Activated CD4-positive, CD25-positive, alpha-beta regulatory T cell treated with anti-CD3 and anti-CD28 coated beads, Interleukin-2, amount 50 U/mL, for 24 hours (primary cell): ENCODE data around the gene MAFG.
A peak's percentile ranks its signal among the peaks of the same experiment; 100 is the strongest.

Experiments
- ATAC-seq, 2 donors: fragments of 150-1000 bp; cut with Tn5 transposase; one replicate each; pipeline ENCODE4 v1.10.0; 2021; ENCODE audit warnings: mild to moderate bottlenecking in 1 of 2, moderate library complexity in 1 of 2

MAFG gene

DNA sequence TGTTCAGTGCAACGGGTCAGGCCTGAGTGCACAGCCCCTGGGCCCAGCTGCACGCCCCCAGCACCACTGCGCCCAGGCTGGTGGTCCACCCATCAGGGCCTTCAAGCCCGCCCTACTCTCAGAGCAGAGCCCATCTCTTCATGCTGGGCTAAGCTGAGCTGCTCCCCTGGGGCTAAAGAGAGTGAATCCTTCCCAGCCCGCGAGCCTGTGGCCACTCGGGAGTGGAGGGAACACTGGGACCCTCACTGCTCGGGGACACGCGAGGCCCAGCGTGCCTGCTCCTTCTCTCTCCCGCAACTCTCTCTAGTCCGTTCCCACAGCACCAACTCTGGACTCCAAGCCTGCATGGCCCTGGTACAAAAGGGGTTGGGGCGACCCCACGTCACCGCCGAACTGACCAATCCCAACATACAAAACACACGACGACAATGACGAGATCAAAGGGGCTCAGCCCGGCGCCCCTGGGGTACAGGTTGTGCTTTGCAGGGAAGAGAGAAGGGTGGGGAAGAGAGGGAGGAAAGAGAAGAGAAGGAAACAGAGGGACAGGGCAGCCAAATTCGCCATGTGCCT is 5.5 kb downstream of the MAFG start:
- ATAC-seq: no peak

GRCh38 chr17:81921537-81921862 is 6.0 kb downstream of the MAFG start:
- ATAC-seq: no peak

GRCh38 chr17:81920612-81921536 is 6.7 kb downstream of the MAFG start:
- ATAC-seq: no peak

GRCh38 chr17:81918832-81919545 is 8.5 kb downstream of the MAFG start:
- no peak for ATAC-seq

DNA sequence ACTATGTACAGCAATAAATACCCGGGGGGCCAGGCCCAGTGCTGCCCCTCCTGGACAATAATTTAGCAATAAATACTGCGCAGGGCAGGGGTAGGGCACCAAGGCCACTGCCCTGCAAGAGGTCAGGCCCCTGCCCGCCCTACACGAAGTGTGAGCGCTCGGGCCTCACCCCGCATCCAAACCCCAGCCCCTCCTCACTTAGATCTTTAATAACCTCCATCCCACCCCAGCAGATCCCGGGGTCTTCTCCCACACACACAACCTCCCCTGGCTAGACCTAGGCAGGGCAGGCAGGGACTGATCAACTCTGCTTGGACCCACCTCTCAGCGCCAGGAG is 9.2 kb downstream of the MAFG start:
- peak; percentile 11 to 12 for ATAC-seq

- ATAC-seq: peak; percentile 81 to 86
Observed at GRCh38 chr17:81917565-81918332, 9.8 kb downstream of the MAFG start, which contains the start of gene SIRT7. Gene SIRT7 (minus strand): TSS chr17:81918176. CDS start chr17:81918131, 45 bp downstream.

DNA sequence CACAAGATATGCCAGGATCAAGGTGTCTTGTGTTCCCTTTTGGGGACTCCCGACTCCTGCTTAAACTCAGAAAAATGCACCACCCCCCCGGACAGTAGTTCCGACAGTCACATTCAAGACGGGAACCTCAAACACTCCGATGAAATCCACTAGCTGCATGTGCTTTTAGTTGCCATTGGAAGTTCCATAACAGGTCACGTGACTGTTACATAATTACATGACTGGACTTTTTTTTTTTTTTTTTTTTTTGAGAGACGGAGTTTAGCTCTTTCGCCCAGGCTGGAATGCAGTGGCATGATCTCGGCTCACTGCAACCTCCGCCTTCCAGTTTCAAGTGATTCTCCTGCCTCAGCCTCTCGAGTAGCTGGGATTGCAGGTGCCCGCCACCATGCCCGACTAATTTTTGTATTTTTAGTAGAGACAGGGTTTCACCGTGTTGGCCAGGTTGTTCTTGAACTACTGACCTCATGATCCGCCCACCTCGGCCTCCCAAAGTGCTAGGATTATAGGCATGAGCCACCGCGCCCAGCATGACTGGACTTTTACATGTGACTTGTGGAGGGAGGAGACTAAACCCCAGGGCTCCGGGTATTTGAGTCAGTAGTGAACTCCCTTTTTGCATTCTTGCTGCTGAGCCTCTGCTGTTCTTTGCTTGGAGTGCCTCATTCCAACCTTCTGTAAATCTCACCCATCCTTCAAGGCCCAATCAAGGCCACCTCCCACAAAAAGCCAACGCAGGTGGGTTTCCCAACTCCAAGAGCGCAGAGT is 11.1 kb downstream of the MAFG start:
- ATAC-seq: no peak

DNA sequence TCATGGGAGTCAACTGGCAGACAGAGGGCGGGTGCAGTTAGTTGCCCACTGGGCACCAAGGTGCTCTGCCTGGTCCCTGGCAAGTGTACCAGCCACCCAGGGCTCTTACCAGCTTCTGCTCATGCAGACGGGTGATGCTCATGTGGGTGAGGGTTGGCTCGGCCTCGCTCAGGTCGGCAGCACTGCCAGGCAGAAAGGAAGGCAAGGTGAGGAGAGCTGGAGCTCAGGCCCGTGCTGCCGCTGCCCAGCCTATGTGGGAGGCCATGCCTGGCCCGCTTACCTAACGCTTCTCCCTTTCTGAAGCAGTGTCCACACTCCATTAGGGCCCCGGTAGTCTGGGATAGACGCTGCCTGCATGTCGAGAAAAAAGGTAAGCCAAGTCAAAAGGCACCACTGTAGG is 12.2 kb downstream of the MAFG start:
- no peak for ATAC-seq

GRCh38 chr17:81914103-81914850 is 13.3 kb downstream of the MAFG start:
- ATAC-seq: no peak

DNA sequence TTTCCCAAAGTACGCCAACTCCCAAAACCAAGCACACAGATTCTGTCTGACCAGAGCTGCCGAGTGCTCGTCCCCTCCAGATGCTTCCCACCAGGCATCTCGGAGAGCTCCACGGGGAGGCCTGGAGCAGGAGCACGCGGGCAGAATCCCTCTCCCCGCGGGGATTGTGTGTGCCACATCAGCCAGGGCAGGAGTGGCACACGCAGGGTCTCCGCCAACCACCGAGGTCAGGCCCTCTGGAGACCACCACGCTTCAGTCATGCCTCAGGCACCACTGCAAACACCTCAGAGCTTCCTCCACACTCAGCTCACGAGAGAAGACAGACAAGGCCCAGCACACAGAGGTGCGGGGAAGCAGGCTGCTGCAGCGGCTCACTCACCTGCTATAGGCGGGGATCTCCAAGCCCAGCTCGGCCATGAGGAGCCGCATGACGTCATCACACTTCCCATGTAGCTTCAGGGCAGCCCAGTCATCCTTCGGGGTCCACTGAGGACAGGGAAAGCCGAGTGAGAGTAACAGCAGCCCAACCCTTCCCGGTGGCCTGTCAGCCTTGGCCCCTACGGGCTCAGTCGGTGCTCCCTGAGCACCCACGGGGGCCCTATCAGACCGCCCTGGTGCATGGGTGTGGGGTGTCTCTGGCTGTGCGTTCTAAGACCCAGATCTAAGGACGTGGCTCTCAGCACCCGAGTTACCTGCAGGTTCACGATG is 14.0 kb downstream of the MAFG start:
- no peak for ATAC-seq

- no peak for ATAC-seq
Observed at GRCh38 chr17:81912441-81913309, 14.9 kb downstream of the MAFG start.

DNA sequence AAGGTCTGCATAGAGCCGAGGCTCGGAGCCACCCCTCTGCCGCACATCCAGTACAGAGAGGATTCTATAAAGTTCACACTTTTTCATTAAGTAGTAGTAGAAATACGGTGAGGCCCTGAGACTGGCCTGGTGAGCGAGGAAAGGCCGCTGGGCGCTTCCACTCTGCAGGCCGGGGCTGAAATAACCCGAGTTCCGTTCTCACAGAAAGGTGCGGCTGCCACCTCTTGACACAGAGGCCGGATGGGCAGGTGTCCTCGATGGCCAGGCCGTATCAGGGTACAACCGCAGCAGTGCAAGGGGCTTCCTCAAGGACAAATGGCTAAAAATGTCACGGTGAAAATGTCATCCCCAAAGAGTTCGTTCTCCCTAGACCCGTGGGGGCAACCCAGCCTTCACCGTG is 15.6 kb downstream of the MAFG start:
- no peak for ATAC-seq

DNA sequence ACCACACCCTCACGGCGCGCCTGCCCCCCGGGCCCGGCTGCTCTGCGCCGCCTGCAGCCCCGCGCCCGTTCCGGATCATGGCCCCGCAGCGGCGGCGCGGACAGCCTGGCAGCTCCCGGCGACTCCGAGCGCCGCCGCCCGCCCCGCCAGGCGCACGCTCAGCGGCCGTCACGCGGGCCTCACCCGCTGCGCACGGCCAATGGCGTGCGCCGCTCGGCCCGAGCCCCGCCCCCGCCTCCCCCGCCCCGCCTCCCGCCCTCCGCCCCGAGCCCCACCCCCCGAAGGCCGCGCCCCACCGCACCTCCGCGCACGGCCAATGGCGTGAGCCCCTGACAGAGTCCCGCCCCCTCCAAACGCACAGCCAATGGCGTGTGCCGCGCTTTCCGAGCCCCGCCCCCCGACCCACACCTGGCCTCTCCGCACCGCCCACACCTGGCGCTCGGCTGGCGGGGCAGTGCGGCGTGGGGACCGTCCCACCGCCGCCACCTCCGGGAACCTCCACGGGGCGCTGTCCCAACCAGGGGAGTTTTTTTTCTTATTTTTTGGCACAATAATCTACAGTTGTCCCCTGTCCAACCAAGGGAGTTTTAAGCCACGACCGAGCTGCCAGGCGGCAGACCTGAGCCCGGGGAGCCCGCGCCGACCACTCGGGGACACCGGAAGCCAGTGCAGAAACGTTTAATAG is 16.1 kb downstream of the MAFG start, which contains the start of gene PCYT2:
Gene PCYT2, minus strand, starts transcription at position 123 of the 685 bp plus-strand sequence. Its CDS starts 44 bp downstream, at position 79.
- peak; percentile 92 to 93 for ATAC-seq

DNA sequence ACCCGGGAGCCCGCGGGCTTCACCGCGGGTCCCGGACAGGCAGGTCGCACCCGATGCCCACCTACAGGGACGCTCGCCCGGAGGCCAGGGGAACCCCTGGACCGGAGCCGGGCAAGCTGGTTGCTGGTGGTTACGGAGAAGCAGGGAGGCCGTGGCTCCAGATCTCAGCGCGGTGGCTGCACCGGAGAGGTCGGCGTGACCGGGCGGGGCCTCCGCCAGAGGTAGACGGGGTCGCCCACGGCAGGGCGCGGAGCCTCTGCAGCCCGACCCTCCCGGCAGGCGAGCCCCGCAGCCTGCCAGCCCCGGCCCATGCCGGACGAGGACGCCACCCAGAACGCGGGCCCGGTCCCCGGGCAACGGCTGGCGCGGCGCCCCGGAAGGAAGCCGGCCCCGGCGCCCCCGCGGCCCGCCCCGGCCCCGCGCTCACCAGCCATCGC is 16.7 kb downstream of the MAFG start:
- peak; percentile 15 to 41 for ATAC-seq

DNA sequence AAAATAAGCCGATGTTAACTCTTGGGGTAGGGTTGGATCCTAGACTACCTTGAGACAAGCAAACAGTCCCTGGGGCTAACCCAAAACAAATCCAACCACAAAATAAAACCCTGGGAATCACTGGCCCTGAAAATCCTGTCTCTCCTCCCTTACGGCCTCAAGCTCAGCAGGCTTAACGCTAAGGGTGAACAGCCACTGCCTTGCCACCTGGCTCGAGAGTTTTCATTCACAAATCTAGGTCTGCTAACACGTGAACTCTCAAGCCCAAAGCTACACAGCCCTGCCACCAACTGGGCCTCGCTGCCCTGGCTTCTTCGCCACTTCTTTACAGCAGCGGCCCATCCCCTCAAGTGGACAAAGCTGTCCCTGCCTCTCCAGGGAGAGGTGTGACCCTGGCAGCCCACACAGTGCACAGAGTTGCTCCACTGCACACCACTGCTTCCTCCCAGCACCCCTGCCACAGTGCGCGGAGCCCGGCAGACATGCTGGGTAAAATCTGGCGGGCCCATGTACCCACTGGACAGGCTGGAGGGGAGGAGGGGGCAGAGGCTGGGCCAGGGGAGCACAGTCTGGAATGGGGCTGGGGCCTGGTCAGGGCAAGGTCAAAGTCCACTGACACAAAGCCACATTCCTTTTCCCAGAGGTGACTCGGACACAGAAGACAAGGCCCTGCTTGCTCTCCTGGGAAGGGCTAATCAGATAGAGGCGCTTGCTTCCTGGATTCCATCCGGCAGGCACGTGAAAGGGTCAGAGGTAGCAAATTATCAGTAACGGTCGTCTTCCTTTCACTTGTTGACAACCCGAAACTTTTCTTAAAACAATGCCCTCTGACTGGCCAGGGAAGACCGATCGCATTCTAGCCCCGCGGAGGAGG is 17.3 kb downstream of the MAFG start:
- no peak for ATAC-seq

DNA sequence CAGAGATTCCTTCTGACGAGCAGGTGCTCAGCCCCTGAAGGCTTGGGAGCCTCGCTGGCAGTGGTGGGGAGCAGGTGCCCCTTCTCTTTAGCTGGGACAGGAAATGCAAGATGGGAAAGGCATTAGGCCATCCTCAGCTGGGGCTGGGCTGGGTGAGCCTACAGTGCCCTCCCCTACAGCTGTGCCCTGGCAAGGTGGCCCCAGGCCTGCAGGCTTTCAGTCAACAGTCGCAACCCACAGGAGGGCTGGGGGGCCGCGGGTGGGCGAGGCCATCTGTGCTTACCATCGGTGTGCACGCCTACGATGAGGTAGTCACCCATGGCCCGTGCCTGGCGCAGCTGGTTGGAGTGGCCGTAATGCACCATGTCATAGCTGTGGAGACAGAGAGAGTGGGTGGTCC is 18.3 kb downstream of the MAFG start:
- ATAC-seq: no peak

DNA sequence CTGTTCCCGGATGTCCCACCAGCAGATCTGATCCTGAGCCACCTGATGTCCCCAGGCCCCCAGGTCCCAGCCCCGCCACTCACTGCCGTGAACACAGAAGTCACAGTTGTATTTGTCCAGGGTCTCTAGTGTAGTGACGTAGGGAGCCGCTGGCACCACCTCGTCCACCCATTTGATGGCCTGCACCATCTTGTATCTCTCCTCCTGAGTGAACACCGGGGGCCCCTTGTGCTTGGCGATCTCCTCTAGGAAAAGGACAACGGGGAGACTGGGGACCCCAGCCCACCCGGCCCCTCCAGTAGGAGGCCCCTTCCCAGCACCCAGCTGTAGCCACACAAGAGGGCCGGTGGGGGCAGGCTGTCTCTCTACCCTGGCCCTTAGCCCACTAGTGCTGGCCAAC is 18.7 kb downstream of the MAFG start:
- ATAC-seq: no peak
